ENCODE data around the gene SIRPD. TPM values are rescaled to one million over a fixed set of nuclear protein-coding genes. Genes with fewer than 3 reads are reported as not detected.

Gene SIRPD
- total RNA-seq, 4 donors from 2014 or later = not detected

DNA sequence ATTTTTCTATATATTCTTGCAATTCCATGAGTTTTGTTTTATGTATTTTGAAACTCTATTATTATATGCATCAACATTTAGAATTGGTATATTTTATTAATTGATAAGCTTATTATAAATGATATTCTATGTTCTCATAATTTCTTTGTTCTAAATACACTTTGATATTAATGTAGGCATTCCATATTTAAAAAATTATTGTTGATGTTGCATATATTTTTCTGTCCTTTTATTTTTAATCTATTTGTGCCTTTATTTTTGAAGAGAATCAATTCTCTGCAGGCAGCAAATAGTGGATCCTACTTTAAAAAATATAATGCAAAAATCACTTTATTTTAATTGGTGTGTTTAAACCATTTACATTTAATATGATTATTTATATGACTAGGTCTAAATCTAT is 29.6 kb downstream of the SIRPD start:
- TF ChIP-seq, protein P1, sequence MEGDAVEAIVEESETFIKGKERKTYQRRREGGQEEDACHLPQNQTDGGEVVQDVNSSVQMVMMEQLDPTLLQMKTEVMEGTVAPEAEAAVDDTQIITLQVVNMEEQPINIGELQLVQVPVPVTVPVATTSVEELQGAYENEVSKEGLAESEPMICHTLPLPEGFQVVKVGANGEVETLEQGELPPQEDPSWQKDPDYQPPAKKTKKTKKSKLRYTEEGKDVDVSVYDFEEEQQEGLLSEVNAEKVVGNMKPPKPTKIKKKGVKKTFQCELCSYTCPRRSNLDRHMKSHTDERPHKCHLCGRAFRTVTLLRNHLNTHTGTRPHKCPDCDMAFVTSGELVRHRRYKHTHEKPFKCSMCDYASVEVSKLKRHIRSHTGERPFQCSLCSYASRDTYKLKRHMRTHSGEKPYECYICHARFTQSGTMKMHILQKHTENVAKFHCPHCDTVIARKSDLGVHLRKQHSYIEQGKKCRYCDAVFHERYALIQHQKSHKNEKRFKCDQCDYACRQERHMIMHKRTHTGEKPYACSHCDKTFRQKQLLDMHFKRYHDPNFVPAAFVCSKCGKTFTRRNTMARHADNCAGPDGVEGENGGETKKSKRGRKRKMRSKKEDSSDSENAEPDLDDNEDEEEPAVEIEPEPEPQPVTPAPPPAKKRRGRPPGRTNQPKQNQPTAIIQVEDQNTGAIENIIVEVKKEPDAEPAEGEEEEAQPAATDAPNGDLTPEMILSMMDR (IDR thresholded peaks at IDR 0.05) = no peak
- no peak for TF ChIP-seq POLR2A (IDR thresholded peaks at IDR 0.05)
- no peak for DNase-seq (ENCODE audit: low spot score in 2 of 2)
- intact Hi-C loops (cut with DNase I; ENCODE audit: low total_unique reads) = no loop called here

GRCh38 chr20:1526896-1527295 is 30.6 kb downstream of the SIRPD start:
- intact Hi-C loops (cut with DNase I; ENCODE audit: low total_unique reads) = no loop called here
- no peak for DNase-seq (ENCODE audit: low spot score in 2 of 2)
- H3K4me3 ChIP-seq (ENCODE audit: low read depth, poor library complexity, severe bottlenecking) = no peak overlapping the region
- TF ChIP-seq, protein P1 (IDR thresholded peaks at IDR 0.05) = no peak
- TF ChIP-seq POLR2A (IDR thresholded peaks at IDR 0.05) = no peak

More for the DNA sequence above, 29.6 kb downstream of the SIRPD start:
- no peak overlapping the region for H3K4me3 ChIP-seq (ENCODE audit: low read depth, poor library complexity, severe bottlenecking)

DNA sequence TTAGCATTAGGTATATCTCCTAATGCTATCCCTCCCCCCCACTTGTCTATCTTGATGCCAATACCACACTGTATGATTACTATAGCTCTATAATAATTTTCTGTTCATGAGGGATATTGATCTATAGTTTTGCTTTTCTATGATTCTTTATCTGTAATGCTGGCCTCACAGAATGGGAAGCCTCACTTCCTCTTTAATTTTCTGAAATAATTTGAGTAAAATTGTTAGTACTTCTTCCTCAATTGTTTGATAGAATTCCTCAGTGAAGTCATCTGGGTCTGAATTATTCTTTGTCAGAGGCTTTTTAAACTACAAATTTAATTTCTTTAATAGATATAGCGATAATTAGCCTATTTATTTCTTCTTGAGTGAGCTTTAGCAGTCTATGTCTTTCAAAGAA is 31.2 kb downstream of the SIRPD start:
- WGBS, 2 donors = 71 to 83% methylated on average over 1 of the region's 1 CpG
- no peak overlapping the region for H3K4me3 ChIP-seq (ENCODE audit: low read depth, poor library complexity, severe bottlenecking)
- TF ChIP-seq POLR2A (IDR thresholded peaks at IDR 0.05) = no peak
- TF ChIP-seq, protein P1 (IDR thresholded peaks at IDR 0.05) = no peak
- no peak for DNase-seq (ENCODE audit: low spot score in 2 of 2)
- intact Hi-C loops (cut with DNase I; ENCODE audit: low total_unique reads) = no loop called here

- WGBS, 2 donors = 46 to 50% methylated on average over 4 of the region's 4 CpGs
- DNase-seq (ENCODE audit: low spot score in 2 of 2) = no peak
- intact Hi-C loops (cut with DNase I; ENCODE audit: low total_unique reads) = no loop called here
- no peak for TF ChIP-seq POLR2A (IDR thresholded peaks at IDR 0.05)
- TF ChIP-seq, protein P1 (IDR thresholded peaks at IDR 0.05) = no peak
- H3K4me3 ChIP-seq (ENCODE audit: low read depth, poor library complexity, severe bottlenecking) = no peak overlapping the region
Observed at GRCh38 chr20:1524004-1524403, 33.5 kb downstream of the SIRPD start.

GRCh38 chr20:1517010-1517409 is 40.5 kb downstream of the SIRPD start:
- intact Hi-C loops (cut with DNase I; ENCODE audit: low total_unique reads) = no loop called here
- H3K4me3 ChIP-seq (ENCODE audit: low read depth, poor library complexity, severe bottlenecking) = no peak overlapping the region
- TF ChIP-seq POLR2A (IDR thresholded peaks at IDR 0.05) = no peak
- TF ChIP-seq, protein P1 (IDR thresholded peaks at IDR 0.05) = no peak
- 73 to 83% methylated on average over 5 of the region's 5 CpGs for whole genome bisulfite sequencing, 2 donors
- DNase-seq (ENCODE audit: low spot score in 2 of 2) = no peak

DNA sequence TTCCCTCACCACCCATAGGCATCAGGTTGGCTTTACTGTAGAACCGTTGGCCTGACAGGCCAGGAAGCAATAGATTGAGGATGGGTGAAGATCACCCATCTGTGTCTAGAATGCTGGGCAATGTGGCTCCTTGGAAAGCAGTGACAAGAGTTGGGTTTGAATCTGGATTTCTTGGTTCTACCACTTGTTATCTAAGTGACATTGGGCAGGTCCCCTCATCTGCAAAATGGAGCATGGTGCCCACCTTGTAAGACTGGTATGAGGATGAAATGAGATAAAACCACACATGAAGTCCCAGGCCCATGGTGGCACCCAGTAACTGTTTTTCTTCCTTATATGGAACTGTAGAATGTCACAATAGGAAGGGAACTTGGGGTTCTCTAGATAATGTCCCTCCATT is 43.7 kb downstream of the SIRPD start:
- TF ChIP-seq, protein P1 (IDR thresholded peaks at IDR 0.05) = no peak
- no peak for TF ChIP-seq POLR2A (IDR thresholded peaks at IDR 0.05)
- H3K4me3 ChIP-seq (ENCODE audit: low read depth, poor library complexity, severe bottlenecking) = no peak overlapping the region
- 73 to 86% methylated on average over 1 of the region's 1 CpG for WGBS, 2 donors
- intact Hi-C loops (cut with DNase I; ENCODE audit: low total_unique reads) = no loop called here
- no peak for DNase-seq (ENCODE audit: low spot score in 2 of 2)
